Chondrocyte (in vitro differentiated cells): ENCODE measurements around the gene PTPRZ1. TPM values are rescaled to one million over a fixed set of nuclear protein-coding genes. Genes with fewer than 3 reads are reported as not detected.

Source experiments
- DNase-seq: peaks from one replicate; pipeline ENCODE4 v3.0.0; 2021; ENCODE audit warnings: mixed read lengths, low spot score
- H3K27ac Mint-ChIP-seq: one replicate; pipeline ENCODE4 v1.8.0; 2021; ENCODE audit warnings: mild to moderate bottlenecking, moderate library complexity, mixed read lengths; ENCODE audit not compliant: unreplicated experiment
- H3K27me3 Mint-ChIP-seq: 2 replicates; pipeline ENCODE4 v1.8.0; 2021; ENCODE audit warnings: low read depth, mixed read lengths
- H3K36me3 Mint-ChIP-seq: 2 replicates; pipeline ENCODE4 v1.8.0; 2021; ENCODE audit warnings: low read depth, mixed read lengths
- H3K4me1 Mint-ChIP-seq: 2 replicates; pipeline ENCODE4 v1.8.0; 2021; ENCODE audit warnings: low read depth, mild to moderate bottlenecking, mixed read lengths
- H3K4me3 Mint-ChIP-seq: one replicate; pipeline ENCODE4 v1.8.0; 2021; ENCODE audit warnings: mild to moderate bottlenecking, moderate library complexity, mixed read lengths; ENCODE audit not compliant: unreplicated experiment
- H3K9me3 Mint-ChIP-seq: 2 replicates; pipeline ENCODE4 v1.8.0; 2021; ENCODE audit warnings: low read depth, mixed read lengths
- CTCF ChIP-seq: fragments of 200-600 bp; sonication (generic); IDR thresholded peaks from 2 replicates; pipeline ENCODE4 v1.5.0; 2021; ENCODE audit warnings: antibody characterized with exemption, mild to moderate bottlenecking, moderate library complexity
- total RNA-seq: library from RNA; stranded (reverse); gene quantifications from 3 replicates; pipeline ENCODE4 v1.2.1, GENCODE V29; 2021

PTPRZ1 gene
- total RNA-seq, 1 donor from 2014 or later: 2.0 TPM

DNA sequence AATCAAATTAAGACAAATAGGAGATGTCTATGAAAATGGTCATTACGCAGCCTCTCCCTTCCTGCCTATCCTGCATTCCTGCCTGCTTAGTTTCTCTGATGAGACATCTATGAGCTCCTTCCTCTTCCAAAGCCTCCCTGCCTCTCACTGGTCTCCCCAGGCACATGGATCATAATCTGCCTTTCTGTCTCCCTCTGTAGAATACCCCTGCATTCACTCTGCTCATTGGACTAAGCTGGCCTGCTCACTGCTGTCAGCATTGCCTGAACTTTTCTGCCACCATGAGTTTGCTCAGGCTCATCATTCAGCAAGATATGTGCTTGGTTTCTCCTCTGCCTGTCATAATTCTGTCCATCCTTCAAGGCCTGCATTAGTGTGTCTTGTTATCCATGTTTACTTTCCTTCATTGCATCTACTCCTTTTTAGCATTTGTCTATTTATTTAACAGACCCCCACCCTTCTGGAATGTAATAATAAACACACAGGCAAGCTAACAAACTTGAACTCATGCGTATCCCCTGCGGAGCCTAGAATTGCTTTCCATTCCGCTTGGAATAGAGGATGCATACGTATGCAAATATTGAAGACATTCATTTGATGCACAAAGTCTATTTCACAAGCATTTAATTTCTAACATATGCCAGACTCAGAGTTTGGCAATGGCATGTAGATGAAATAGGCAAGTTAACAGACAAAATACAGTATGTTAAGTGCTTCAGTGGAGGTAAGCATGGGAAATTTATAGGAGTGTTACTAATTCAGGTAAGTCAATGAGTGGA, 88.3 kb downstream of the PTPRZ1 start:
- Mint-ChIP-seq H3K4me1 (peaks cover 8% of the 10 kb centered on the region), H3K4me3 (no peak overlapping the region), H3K9me3 (no peaks in the 10 kb centered on the region), H3K27me3 (no peaks in the 10 kb centered on the region), H3K36me3 (no peaks in the 10 kb centered on the region), H3K27ac (no peak overlapping the region)
- DNase-seq: no peak
- peak; percentile 22 for TF ChIP-seq CTCF

DNA sequence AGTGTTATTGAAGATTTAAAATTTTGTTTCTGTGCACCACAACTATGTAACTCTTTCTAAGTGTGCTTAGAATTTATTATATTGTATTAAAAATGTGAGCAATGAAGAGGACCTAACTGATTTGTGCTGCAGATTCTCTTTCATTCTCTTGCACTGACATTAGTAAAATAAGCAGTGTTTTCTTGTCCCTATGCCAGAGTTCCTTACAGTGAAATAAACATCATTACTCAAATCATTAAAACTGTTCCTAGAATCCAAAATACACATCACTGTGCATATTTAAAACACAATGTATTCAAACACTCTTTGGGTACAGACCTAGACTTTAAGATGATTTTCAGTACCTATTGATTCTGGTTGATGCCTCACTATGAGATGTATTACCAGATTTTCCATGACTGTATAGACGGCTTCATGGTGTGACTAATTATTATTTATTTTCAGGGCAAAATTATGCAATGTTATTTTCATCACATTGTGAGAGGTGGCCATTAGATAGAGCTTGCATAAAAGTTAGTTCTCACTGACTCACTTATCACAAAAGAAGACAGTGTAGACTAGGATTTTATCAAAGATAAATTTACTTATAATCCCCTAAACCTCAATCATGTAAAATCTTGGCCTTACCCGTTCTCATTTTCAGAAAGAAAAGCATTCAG, 93.4 kb downstream of the PTPRZ1 start:
- Mint-ChIP-seq H3K4me3 (no peak overlapping the region), H3K27me3 (no peaks in the 10 kb centered on the region), H3K27ac (no peak overlapping the region), H3K4me1 (no peaks in the 10 kb centered on the region), H3K9me3 (no peaks in the 10 kb centered on the region), H3K36me3 (no peaks in the 10 kb centered on the region)
- TF ChIP-seq CTCF: no peak
- DNase-seq: no peak

GRCh38 chr7:121966935-121967332, 94.0 kb downstream of the PTPRZ1 start:
- no peaks in the 10 kb centered on the region for H3K27me3 Mint-ChIP-seq
- TF ChIP-seq CTCF: no peak
- H3K4me3 Mint-ChIP-seq: no peak overlapping the region
- DNase-seq: no peak
- H3K36me3 Mint-ChIP-seq: no peaks in the 10 kb centered on the region
- H3K4me1 Mint-ChIP-seq: no peaks in the 10 kb centered on the region
- H3K9me3 Mint-ChIP-seq: no peaks in the 10 kb centered on the region
- no peak overlapping the region for H3K27ac Mint-ChIP-seq

GRCh38 chr7:121985476-121986030, 112.6 kb downstream of the PTPRZ1 start:
- TF ChIP-seq CTCF: no peak
- H3K4me1 Mint-ChIP-seq: no peaks in the 10 kb centered on the region
- H3K9me3 Mint-ChIP-seq: peaks cover 4% of the 10 kb centered on the region
- H3K27ac Mint-ChIP-seq: no peak overlapping the region
- H3K36me3 Mint-ChIP-seq: no peaks in the 10 kb centered on the region
- no peak overlapping the region for H3K4me3 Mint-ChIP-seq
- peaks cover 5% of the 10 kb centered on the region for H3K27me3 Mint-ChIP-seq
- no peak for DNase-seq

- Mint-ChIP-seq H3K27me3 (peaks cover 7% of the 10 kb centered on the region), H3K27ac (no peak overlapping the region), H3K4me3 (no peak overlapping the region), H3K9me3 (peaks cover 4% of the 10 kb centered on the region), H3K4me1 (no peaks in the 10 kb centered on the region), H3K36me3 (no peaks in the 10 kb centered on the region)
- TF ChIP-seq CTCF: no peak
- DNase-seq: no peak
Observed at GRCh38 chr7:121992068-121992467, 119.1 kb downstream of the PTPRZ1 start.
